Spleen (tissue), 11 donors: ENCODE results near the gene PRPF19. TPM values are rescaled to one million over a fixed set of nuclear protein-coding genes. Genes with fewer than 3 reads are reported as not detected.
A peak's percentile ranks its signal among the peaks of the same experiment; 100 is the strongest.

ENCODE experiments used
- DNase-seq: peaks from one replicate; pipeline ENCODE4 v3.0.0-alpha.2; 2020
- H3K27ac ChIP-seq, 8 donors: fragments of 200-600 bp; sonication (generic) in 7 of 8; 1 replicate in 4 of 8; 2 replicates in 4 of 8; pipeline versions ENCODE4 v1.5.0 to v1.8.0; 2016 to 2021; ENCODE audit warnings: inconsistent platforms in 4 of 8, mild to moderate bottlenecking in 4 of 8, moderate library complexity in 1 of 8
- H3K27me3 ChIP-seq, 7 donors: fragments of 200-600 bp; sonication (generic) in 6 of 7; replicated peaks in 1 of 7; 1 replicate in 4 of 7; 2 replicates in 3 of 7; pipeline versions ENCODE4 v1.5.0 to v1.8.0; 2016 to 2021; ENCODE audit warnings: inconsistent platforms in 3 of 7, mild to moderate bottlenecking in 1 of 7
- H3K36me3 ChIP-seq, 6 donors: fragments of 200-600 bp; sonication (generic) in 5 of 6; 1 replicate in 4 of 6; 2 replicates in 2 of 6; pipeline versions ENCODE4 v1.5.0 to v1.8.0; 2016 to 2021; ENCODE audit warnings: inconsistent platforms in 2 of 6
- H3K4me1 ChIP-seq, 6 donors: fragments of 200-600 bp; sonication (generic) in 5 of 6; 1 replicate in 3 of 6; 2 replicates in 3 of 6; pipeline versions ENCODE4 v1.5.0 to v1.8.0; 2016 to 2021; ENCODE audit warnings: inconsistent platforms in 3 of 6
- H3K4me3 ChIP-seq, 8 donors: fragments of 200-600 bp; sonication (generic) in 7 of 8; 1 replicate in 4 of 8; 2 replicates in 4 of 8; pipeline versions ENCODE4 v1.5.0 to v1.8.0; 2016 to 2021; ENCODE audit warnings: inconsistent platforms in 4 of 8, mild to moderate bottlenecking in 4 of 8, moderate library complexity in 2 of 8
- H3K9me3 ChIP-seq, 8 donors: fragments of 200-600 bp; sonication (generic) in 7 of 8; 1 replicate in 4 of 8; 2 replicates in 4 of 8; pipeline versions ENCODE4 v1.5.0 to v1.8.0; 2016 to 2021; ENCODE audit warnings: inconsistent platforms in 4 of 8
- POLR2A ChIP-seq, 3 donors: fragments of 450-650 bp; IDR thresholded peaks; one replicate each; pipeline ENCODE4 v1.5.1; 2017; ENCODE audit warnings: antibody characterized with exemption in 3 of 3, mild to moderate bottlenecking in 1 of 3
- POLR2AphosphoS5 ChIP-seq, 3 donors: sonication (generic); formaldehyde crosslinking; IDR thresholded peaks; one replicate each; pipeline ENCODE4 v1.5.1; 2017; ENCODE audit warnings: antibody characterized with exemption in 3 of 3
- WGBS, 5 donors: extraction: QIAGEN DNeasy Blood & Tissue Kit in 3 of 5; methylation state at CpG; one replicate each; pipeline versions ENCODE4 v1.1.5 to v1.1.7; 2013 to 2018; 5-methylcytosine and 5-hydroxymethylcytosine counted together
- intact Hi-C: fragments of 100-400 bp; cut with DNase I; formaldehyde crosslinking; loops from one replicate; pipeline ENCODE4 v1.15.0; 2023; ENCODE audit warnings: low total_unique reads
- polyA plus RNA-seq, 3 donors: library from polyadenylated mRNA; stranded (reverse); fragments of 200-250 nt; gene quantifications; one replicate each; pipeline ENCODE4 v1.2.1, GENCODE V29; 2013
- total RNA-seq, 7 donors: library from RNA; depleted of rRNA in 3 of 7; stranded (reverse); fragments of >200 nt in 3 of 7; fragmentation: NEBNext Ultra II Directional in 4 of 7; extraction: Animal tissue kit (Norgen Biotek cat#: 25700) in 4 of 7; gene quantifications; one replicate each; pipeline versions ENCODE4 v1.1.0 to v1.2.1, GENCODE V29; 2016 to 2021
- TF ChIP-seq, protein P1 (sequence below), 11 experiments: fragments of 200-600 bp in 7 of 11; fragments of 450-650 bp in 4 of 11; sonication (generic) in 4 of 11; IDR thresholded peaks in 8 of 11; conservative IDR thresholded peaks in 3 of 11; 1 replicate in 7 of 11; 2 replicates in 4 of 11; pipeline versions ENCODE4 v1.4.0 to v1.8.0; 2016 to 2021; ENCODE audit warnings: antibody characterized with exemption in 11 of 11, inconsistent platforms in 4 of 11, mild to moderate bottlenecking in 1 of 11
- donor health status: healthy with polysubstance abuse.
- donor health status: DM: no; HTN: no; CAD: no; lungs with moderate emphysema.
- donor health status: DM: no; HTN: no; CAD: no.
- donor health status: Bipolar disorder and iron deficiency.
- donor health status: healthy.
- donor health status: DM: no; HTN: no; CAD: no.
- donor health status: DM: yes; HTN: yes; CAD: no.

The PRPF19 gene
- total and polyA plus RNA-seq, 10 donors: 58.7 to 81.1 (median 70.1) TPM

DNA sequence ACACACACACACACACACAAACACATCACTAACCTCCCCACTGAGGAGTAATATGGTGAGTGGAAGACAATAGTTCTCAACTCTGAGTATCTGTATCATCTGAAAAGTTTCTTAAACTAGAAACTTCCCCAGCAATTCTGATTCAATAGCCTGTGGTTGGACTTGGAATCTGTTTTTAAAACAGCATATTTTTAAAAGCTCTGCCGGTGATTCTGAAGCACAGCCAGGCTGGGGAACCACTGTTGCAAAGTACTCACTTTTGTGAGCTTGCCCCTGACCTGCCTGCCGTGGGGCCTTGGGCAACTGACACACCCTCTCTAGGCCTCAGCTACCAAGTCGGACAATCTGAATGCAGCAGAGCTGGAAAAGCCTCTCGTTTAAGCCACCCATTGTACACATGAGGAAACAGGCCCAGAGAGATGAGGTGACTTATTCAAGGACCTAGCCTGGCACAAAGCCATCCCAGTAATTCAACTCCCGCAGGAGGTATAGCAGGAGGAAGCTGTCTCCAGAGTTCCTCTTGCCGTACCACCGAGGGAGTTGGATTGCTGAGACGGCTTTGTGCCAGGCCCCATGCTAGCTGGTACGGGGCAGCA lies 36.7 kb upstream of the PRPF19 start:
- Histone ChIP-seq H3K27me3 (no peaks in the 10 kb centered on the region), H3K36me3 (peaks cover 3 to 100% (median 61%) of the 10 kb centered on the region in 6 donors), H3K4me1 (peaks cover 0 to 74% (median 34%) of the 10 kb centered on the region in 6 donors), H3K4me3 (no peak overlapping the region), H3K27ac (peak overlapping the region in 5 of 8 donors; percentile 11 to 69 (median 45)), H3K9me3 (no peaks in the 10 kb centered on the region)
- intact Hi-C loops: no loop called here
- 62 to 72% (median 66%) methylated on average over 9 of the region's 9 CpGs for WGBS, 5 donors
- DNase-seq: no peak
- peak in 2 of 3 donors; percentile 15 to 17 for TF ChIP-seq POLR2AphosphoS5 (IDR thresholded peaks at IDR 0.05)
- TF ChIP-seq, protein P1, sequence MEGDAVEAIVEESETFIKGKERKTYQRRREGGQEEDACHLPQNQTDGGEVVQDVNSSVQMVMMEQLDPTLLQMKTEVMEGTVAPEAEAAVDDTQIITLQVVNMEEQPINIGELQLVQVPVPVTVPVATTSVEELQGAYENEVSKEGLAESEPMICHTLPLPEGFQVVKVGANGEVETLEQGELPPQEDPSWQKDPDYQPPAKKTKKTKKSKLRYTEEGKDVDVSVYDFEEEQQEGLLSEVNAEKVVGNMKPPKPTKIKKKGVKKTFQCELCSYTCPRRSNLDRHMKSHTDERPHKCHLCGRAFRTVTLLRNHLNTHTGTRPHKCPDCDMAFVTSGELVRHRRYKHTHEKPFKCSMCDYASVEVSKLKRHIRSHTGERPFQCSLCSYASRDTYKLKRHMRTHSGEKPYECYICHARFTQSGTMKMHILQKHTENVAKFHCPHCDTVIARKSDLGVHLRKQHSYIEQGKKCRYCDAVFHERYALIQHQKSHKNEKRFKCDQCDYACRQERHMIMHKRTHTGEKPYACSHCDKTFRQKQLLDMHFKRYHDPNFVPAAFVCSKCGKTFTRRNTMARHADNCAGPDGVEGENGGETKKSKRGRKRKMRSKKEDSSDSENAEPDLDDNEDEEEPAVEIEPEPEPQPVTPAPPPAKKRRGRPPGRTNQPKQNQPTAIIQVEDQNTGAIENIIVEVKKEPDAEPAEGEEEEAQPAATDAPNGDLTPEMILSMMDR (IDR thresholded peaks at IDR 0.05 in 8 of 11, conservative IDR thresholded peaks at IDR 0.05 in 3 of 11): no peak
- TF ChIP-seq POLR2A (IDR thresholded peaks at IDR 0.05): no peak

DNA sequence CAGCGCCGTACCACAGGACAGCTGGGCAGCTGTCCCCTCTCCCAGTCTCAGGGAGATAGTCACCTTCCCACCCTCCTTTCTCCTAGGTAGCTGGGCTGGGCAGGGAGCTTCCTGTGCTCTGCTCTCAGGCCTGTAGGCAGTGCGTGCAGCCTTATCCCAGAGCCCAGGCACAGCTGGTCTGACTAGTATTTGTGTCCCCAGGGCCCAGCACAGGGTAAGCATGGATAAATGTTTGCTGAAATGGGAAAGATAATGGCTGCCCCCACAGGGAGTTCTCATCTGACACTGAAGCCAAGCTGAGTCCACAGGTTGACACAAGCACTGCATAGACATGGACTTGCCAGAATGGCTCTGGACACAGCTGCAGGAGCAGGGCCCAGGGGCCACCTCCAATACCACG lies 35.8 kb upstream of the PRPF19 start:
- H3K27ac ChIP-seq: peak overlapping the region in 4 of 8 donors; percentile 35 to 69 (median 49)

DNA sequence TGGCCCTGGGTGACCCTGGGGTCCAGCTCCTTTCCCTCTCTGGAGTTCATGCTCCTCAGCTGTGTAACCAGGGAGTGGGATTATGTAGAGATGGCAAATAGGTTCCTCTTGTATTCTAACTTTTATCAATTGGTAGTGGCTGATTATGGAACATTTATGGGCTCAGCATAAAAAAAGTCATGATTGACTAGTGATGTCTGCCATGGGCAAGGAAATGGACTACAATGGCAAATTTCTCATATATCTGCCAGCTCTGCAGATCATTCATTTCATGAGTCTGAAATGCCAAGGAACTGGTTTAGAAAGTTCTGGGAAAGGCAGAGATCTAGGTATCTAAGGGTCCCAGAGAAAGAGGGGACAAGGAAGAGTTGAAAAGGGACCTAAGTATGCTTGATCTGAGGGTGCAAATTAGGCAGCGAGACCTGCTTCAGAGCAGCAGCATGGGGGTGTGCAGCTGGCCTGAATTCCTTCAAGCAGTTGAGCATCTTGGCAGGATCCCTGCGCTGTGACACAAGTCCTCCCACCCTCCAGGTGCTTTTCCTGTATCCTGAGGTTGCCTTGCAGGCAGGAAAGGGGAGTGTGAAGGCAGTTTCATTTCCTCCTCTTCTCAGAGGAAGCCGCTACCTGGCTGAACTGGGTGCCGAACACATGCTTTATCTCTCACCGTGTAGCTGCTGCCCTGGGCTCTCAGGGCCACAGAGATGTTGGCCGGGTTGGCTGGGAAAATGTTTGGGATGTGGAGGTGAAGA lies 35.2 kb upstream of the PRPF19 start:
- Histone ChIP-seq H3K36me3 (peaks cover 3 to 100% (median 66%) of the 10 kb centered on the region in 6 donors), H3K4me3 (peak overlapping the region in 1 of 8 donors; percentile 2), H3K27me3 (no peaks in the 10 kb centered on the region), H3K27ac (peak overlapping the region in 3 of 8 donors; percentile 45 to 69 (median 53)), H3K4me1 (peaks cover 0 to 68% (median 31%) of the 10 kb centered on the region in 6 donors), H3K9me3 (no peaks in the 10 kb centered on the region)
- intact Hi-C loops: no loop called here
- TF ChIP-seq, protein P1 (IDR thresholded peaks at IDR 0.05 in 8 of 11, conservative IDR thresholded peaks at IDR 0.05 in 3 of 11): no peak
- TF ChIP-seq POLR2AphosphoS5 (IDR thresholded peaks at IDR 0.05) (peak in 1 of 3 donors; percentile 6), POLR2A (IDR thresholded peaks at IDR 0.05) (no peak)
- no peak for DNase-seq
- 66 to 77% (median 69%) methylated on average over 6 of the region's 6 CpGs for WGBS, 5 donors

More for the DNA sequence above, 35.8 kb upstream of the PRPF19 start:
- DNase-seq: no peak
- H3K9me3 ChIP-seq: no peaks in the 10 kb centered on the region
- H3K27me3 ChIP-seq: no peaks in the 10 kb centered on the region
- H3K4me1 ChIP-seq: peaks cover 0 to 69% (median 30%) of the 10 kb centered on the region in 6 donors
- TF ChIP-seq POLR2A (IDR thresholded peaks at IDR 0.05) (no peak), POLR2AphosphoS5 (IDR thresholded peaks at IDR 0.05) (no peak)
- TF ChIP-seq, protein P1 (IDR thresholded peaks at IDR 0.05 in 8 of 11, conservative IDR thresholded peaks at IDR 0.05 in 3 of 11): no peak
- H3K36me3 ChIP-seq: peaks cover 3 to 100% (median 68%) of the 10 kb centered on the region in 6 donors
- 82 to 98% (median 96%) methylated on average over 4 of the region's 4 CpGs for WGBS, 5 donors
- intact Hi-C loops: no loop called here
- H3K4me3 ChIP-seq: peak overlapping the region in 1 of 8 donors; percentile 2

DNA sequence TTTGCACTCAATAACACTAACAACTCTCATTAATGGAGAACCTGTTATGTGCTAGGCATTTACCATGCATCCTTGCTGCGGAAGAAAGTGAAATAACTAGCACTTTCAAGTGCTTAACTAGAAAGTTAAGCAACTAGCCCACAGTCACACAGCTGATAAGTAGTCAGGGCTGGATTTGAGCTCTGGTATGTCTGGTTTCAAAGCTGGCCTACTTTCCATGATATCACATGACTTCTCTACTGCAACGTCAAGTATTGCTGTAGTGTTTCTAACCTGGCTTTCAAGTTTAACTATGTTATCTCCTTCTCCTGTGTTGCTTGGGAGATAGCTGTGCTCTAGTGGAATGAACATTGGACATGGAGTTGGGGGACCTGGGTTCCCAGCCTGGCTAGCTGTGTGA lies 33.5 kb upstream of the PRPF19 start:
- 64 to 83% (median 72%) methylated on average over 2 of the region's 2 CpGs for WGBS, 5 donors
- no peak for DNase-seq
- Histone ChIP-seq H3K27ac (no peak overlapping the region), H3K27me3 (no peaks in the 10 kb centered on the region), H3K4me1 (peaks cover 0 to 53% (median 24%) of the 10 kb centered on the region in 6 donors), H3K4me3 (no peak overlapping the region), H3K36me3 (peaks cover 3 to 92% (median 62%) of the 10 kb centered on the region in 6 donors), H3K9me3 (no peaks in the 10 kb centered on the region)
- no peak for TF ChIP-seq POLR2AphosphoS5 (IDR thresholded peaks at IDR 0.05)
- TF ChIP-seq POLR2A (IDR thresholded peaks at IDR 0.05): no peak
- TF ChIP-seq, protein P1 (IDR thresholded peaks at IDR 0.05 in 8 of 11, conservative IDR thresholded peaks at IDR 0.05 in 3 of 11): no peak
- intact Hi-C loops: no loop called here
